ENCODE measurements around the gene C10orf143.

The C10orf143 gene

GRCh38 chr10:130028465-130028819, 82.2 kb downstream of the C10orf143 start:
- no peaks in the 10 kb centered on the region for H3K27me3 ChIP-seq (ENCODE audit: insufficient read depth, low read length)
- TF ChIP-seq EZH2 (IDR thresholded peaks at IDR 0.05; ENCODE audit: borderline replicate concordance, low read length), result no peak
- TF ChIP-seq CTCF (IDR thresholded peaks at IDR 0.05; ENCODE audit: low read length), result no peak

GRCh38 chr10:130027716-130028464, 82.7 kb downstream of the C10orf143 start:
- H3K9me3 ChIP-seq (ENCODE audit: low read length), result no peaks in the 10 kb centered on the region; the same call in 1 of the 2 replicates
- no peaks in the 10 kb centered on the region for H4K20me1 ChIP-seq (ENCODE audit: insufficient read depth, low read length)
- H3K4me2 ChIP-seq (ENCODE audit: low read length), result no peak overlapping the region
- no peaks in the 10 kb centered on the region for H3K4me1 ChIP-seq (ENCODE audit: insufficient read depth, low read length, severe bottlenecking)
- H3K36me3 ChIP-seq (ENCODE audit: insufficient read depth, low read length), result no peaks in the 10 kb centered on the region
- H3K79me2 ChIP-seq (ENCODE audit: insufficient read depth, low read length), result no peaks in the 10 kb centered on the region
- H3K4me3 ChIP-seq (ENCODE audit: low read depth, low read length, poor library complexity, severe bottlenecking), result no peak overlapping the region
- no peaks in the 10 kb centered on the region for H3F3A ChIP-seq (ENCODE audit: insufficient read depth, low read length)
- H3K9me2 ChIP-seq (ENCODE audit: low read depth, low read length), result no peaks in the 10 kb centered on the region
- TF ChIP-seq CTCF (IDR thresholded peaks at IDR 0.05; ENCODE audit: low read length) (no peak), EZH2 (IDR thresholded peaks at IDR 0.05; ENCODE audit: borderline replicate concordance, low read length) (no peak)
- H2AFZ ChIP-seq (ENCODE audit: low read length), result no peak overlapping the region
- no peaks in the 10 kb centered on the region for H3K27me3 ChIP-seq (ENCODE audit: insufficient read depth, low read length)
- no peak overlapping the region for H3K9ac ChIP-seq (ENCODE audit: low read length)
- no peak overlapping the region for H3K27ac ChIP-seq (ENCODE audit: low read depth, low read length, poor library complexity, severe bottlenecking)

More at GRCh38 chr10:130028465-130028819, 82.2 kb downstream of the C10orf143 start:
- Histone ChIP-seq H3K9ac (ENCODE audit: low read length) (no peak overlapping the region), H2AFZ (ENCODE audit: low read length) (no peak overlapping the region), H3K79me2 (ENCODE audit: insufficient read depth, low read length) (no peaks in the 10 kb centered on the region), H3K9me3 (ENCODE audit: low read length) (no peaks in the 10 kb centered on the region; the same call in 1 of the 2 replicates), H3K4me3 (ENCODE audit: low read depth, low read length, poor library complexity, severe bottlenecking) (no peak overlapping the region), H4K20me1 (ENCODE audit: insufficient read depth, low read length) (no peaks in the 10 kb centered on the region), H3K4me1 (ENCODE audit: insufficient read depth, low read length, severe bottlenecking) (no peaks in the 10 kb centered on the region), H3K36me3 (ENCODE audit: insufficient read depth, low read length) (no peaks in the 10 kb centered on the region), H3F3A (ENCODE audit: insufficient read depth, low read length) (no peaks in the 10 kb centered on the region), H3K9me2 (ENCODE audit: low read depth, low read length) (no peaks in the 10 kb centered on the region), H3K27ac (ENCODE audit: low read depth, low read length, poor library complexity, severe bottlenecking) (no peak overlapping the region), H3K4me2 (ENCODE audit: low read length) (no peak overlapping the region)

GRCh38 chr10:130026670-130027456, 83.8 kb downstream of the C10orf143 start:
- H3K27me3 ChIP-seq (ENCODE audit: insufficient read depth, low read length), result no peaks in the 10 kb centered on the region
- no peaks in the 10 kb centered on the region for H3K4me1 ChIP-seq (ENCODE audit: insufficient read depth, low read length, severe bottlenecking)
- H3K79me2 ChIP-seq (ENCODE audit: insufficient read depth, low read length), result no peaks in the 10 kb centered on the region
- TF ChIP-seq EZH2 (IDR thresholded peaks at IDR 0.05; ENCODE audit: borderline replicate concordance, low read length) (no peak), CTCF (IDR thresholded peaks at IDR 0.05; ENCODE audit: low read length) (no peak)
- H3K36me3 ChIP-seq (ENCODE audit: insufficient read depth, low read length), result no peaks in the 10 kb centered on the region
- no peak overlapping the region for H3K4me2 ChIP-seq (ENCODE audit: low read length)
- H3K4me3 ChIP-seq (ENCODE audit: low read depth, low read length, poor library complexity, severe bottlenecking), result no peak overlapping the region
- no peak overlapping the region for H3K27ac ChIP-seq (ENCODE audit: low read depth, low read length, poor library complexity, severe bottlenecking)
- no peaks in the 10 kb centered on the region for H3F3A ChIP-seq (ENCODE audit: insufficient read depth, low read length)
- no peaks in the 10 kb centered on the region for H3K9me3 ChIP-seq (ENCODE audit: low read length)
- H2AFZ ChIP-seq (ENCODE audit: low read length), result no peak overlapping the region
- H3K9me2 ChIP-seq (ENCODE audit: low read depth, low read length), result no peaks in the 10 kb centered on the region
- no peaks in the 10 kb centered on the region for H4K20me1 ChIP-seq (ENCODE audit: insufficient read depth, low read length)
- H3K9ac ChIP-seq (ENCODE audit: low read length), result no peak overlapping the region
